Natural killer cell (primary cell): ENCODE data around the gene FBXL15. TPM values are rescaled to one million over a fixed set of nuclear protein-coding genes. Genes with fewer than 3 reads are reported as not detected.

Source experiments
- ATAC-seq, 3 donors: fragments of 150-1000 bp in 2 of 3; fragments of 200-7000 bp in 1 of 3; cut with Tn5 transposase; 1 replicate in 1 of 3; 2 replicates in 2 of 3; pipeline ENCODE4 v1.10.0; 2021; ENCODE audit warnings: mild to moderate bottlenecking in 2 of 3, moderate library complexity in 2 of 3
- DNase-seq, 2 donors: peaks; one replicate each; pipeline versions ENCODE4 v3.0.0 to v3.0.0-alpha.2; 2013 to 2021; ENCODE audit warnings: mixed read lengths in 1 of 2
- H3K27ac ChIP-seq: one replicate; pipeline ENCODE4 v1.5.1; 2013; ENCODE audit warnings: mild to moderate bottlenecking, low read length
- H3K27me3 ChIP-seq: one replicate; pipeline ENCODE4 v1.6.1; 2013; ENCODE audit warnings: low read length; ENCODE audit not compliant: control insufficient read depth, insufficient read depth
- H3K36me3 ChIP-seq: one replicate; pipeline ENCODE4 v1.6.1; 2013; ENCODE audit warnings: low read length; ENCODE audit not compliant: control insufficient read depth, insufficient read depth
- H3K4me1 ChIP-seq: one replicate; pipeline ENCODE4 v1.6.1; 2013; ENCODE audit warnings: low read length; ENCODE audit not compliant: control insufficient read depth, insufficient read depth
- H3K4me3 ChIP-seq: one replicate; pipeline ENCODE4 v1.5.1; 2013; ENCODE audit warnings: low read length
- H3K9me3 ChIP-seq: one replicate; pipeline ENCODE4 v1.6.1; 2013; ENCODE audit warnings: low read length; ENCODE audit not compliant: control insufficient read depth, insufficient read depth
- H3K27ac Mint-ChIP-seq, 2 donors: one replicate each; pipeline ENCODE4 v1.8.0; 2022; ENCODE audit warnings: mild to moderate bottlenecking in 2 of 2, mixed read lengths in 2 of 2, moderate library complexity in 1 of 2
- H3K27me3 Mint-ChIP-seq, 2 donors: one replicate each; pipeline ENCODE4 v1.8.0; 2022; ENCODE audit warnings: low read depth in 2 of 2, mixed read lengths in 2 of 2
- H3K36me3 Mint-ChIP-seq: one replicate; pipeline ENCODE4 v1.8.0; 2022; ENCODE audit warnings: mixed read lengths
- H3K4me1 Mint-ChIP-seq, 2 donors: one replicate each; pipeline ENCODE4 v1.8.0; 2022; ENCODE audit warnings: mixed read lengths in 2 of 2
- H3K4me3 Mint-ChIP-seq: one replicate; pipeline ENCODE4 v1.8.0; 2022; ENCODE audit warnings: mild to moderate bottlenecking, moderate library complexity, mixed read lengths
- H3K9me3 Mint-ChIP-seq, 2 donors: one replicate each; pipeline ENCODE4 v1.8.0; 2022; ENCODE audit warnings: mixed read lengths in 2 of 2
- WGBS: methylation state at CpG from one replicate; pipeline ENCODE4 v1.1.7; 2013; ENCODE audit warnings: missing lambda C conversion rate; ENCODE audit not compliant: insufficient coverage; 5-methylcytosine and 5-hydroxymethylcytosine counted together
- intact Hi-C: fragments of 100-400 bp; cut with micrococcal nuclease; formaldehyde crosslinking; loops from one replicate; pipeline ENCODE4 v1.14.2; 2022
- total RNA-seq, 4 donors: library from RNA; stranded (reverse); fragments of 120-200 nt in 1 of 4; gene quantifications; one replicate each; pipeline versions ENCODE4 v1.2.3 to v1.2.4, GENCODE V29; 2013 to 2022
- TF ChIP-seq, protein P1 (sequence below): fragments of 200-600 bp; IDR thresholded peaks from one replicate; pipeline ENCODE4 v1.8.0; 2022; ENCODE audit warnings: antibody characterized with exemption

FBXL15 gene
- total RNA-seq, 3 donors from 2014 or later (not counting 1 experiment from before 2014, with no cell fraction given), result 15.2 to 17.4 (median 15.5) TPM

DNA sequence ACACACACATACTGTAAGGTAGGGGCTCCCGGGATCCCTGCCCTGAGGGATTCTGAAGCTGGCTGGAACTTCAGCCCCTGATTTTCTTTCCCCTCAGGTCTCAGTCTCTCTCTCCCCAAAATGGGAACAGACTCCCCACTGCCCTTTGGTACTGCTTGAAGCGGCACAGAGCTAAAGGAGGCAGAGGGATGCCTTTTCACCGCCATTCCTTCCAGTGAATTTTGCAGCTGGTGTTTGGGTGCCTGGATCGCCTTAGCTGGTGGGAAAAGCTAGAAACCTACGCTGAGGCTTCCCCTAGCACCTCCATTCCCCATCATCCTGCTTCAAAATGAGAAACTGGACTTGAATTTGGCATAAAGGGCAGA is 14.5 kb downstream of the FBXL15 start:
- H3K4me1 ChIP-seq, result peaks cover 64% of the 10 kb centered on the region

DNA sequence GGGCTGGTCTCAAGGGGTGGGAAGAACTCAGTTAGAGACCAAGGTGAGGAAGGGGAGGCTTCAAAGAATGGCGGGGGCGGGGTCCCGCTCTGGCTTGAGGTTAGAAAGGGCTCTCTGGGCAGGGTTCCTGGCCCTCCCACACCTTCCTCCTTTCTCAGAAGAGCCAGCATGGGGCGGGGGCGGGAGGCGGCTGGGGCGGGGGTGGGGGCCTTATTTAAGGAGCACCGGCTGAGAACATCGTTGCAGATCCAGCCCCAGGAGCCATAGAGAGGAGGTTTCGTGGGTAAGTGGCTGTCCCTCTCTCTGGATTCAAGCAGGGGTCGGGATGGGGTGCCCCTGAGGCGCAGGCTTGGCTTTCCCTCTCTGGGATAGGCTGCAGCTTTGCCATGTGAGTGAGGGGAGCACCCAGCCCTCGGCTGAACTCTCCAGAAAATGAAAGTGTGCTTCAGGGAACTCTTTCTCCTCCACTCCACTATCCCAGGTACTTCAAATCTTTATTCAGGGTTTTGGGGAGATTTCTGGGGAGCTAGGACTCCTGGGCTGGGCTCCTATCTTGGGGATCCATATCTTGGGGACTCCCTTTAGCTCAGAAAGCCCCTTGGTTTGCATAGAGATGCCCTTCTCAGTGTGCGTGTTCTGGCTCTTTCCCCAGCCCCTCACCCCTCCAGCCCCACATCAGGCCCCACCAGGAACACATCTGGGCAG is 15.0 kb downstream of the FBXL15 start:
- Histone ChIP-seq H3K36me3 (no peaks in the 10 kb centered on the region), H3K9me3 (no peaks in the 10 kb centered on the region), H3K27ac (peak overlapping the region; percentile 69), H3K4me1 (peaks cover 64% of the 10 kb centered on the region), H3K27me3 (no peaks in the 10 kb centered on the region), H3K4me3 (peak overlapping the region; percentile 42)
- H3K27me3 Mint-ChIP-seq, result no peaks in the 10 kb centered on the region
- peak overlapping the region; percentile 85 for H3K4me3 Mint-ChIP-seq
- TF ChIP-seq, protein P1, sequence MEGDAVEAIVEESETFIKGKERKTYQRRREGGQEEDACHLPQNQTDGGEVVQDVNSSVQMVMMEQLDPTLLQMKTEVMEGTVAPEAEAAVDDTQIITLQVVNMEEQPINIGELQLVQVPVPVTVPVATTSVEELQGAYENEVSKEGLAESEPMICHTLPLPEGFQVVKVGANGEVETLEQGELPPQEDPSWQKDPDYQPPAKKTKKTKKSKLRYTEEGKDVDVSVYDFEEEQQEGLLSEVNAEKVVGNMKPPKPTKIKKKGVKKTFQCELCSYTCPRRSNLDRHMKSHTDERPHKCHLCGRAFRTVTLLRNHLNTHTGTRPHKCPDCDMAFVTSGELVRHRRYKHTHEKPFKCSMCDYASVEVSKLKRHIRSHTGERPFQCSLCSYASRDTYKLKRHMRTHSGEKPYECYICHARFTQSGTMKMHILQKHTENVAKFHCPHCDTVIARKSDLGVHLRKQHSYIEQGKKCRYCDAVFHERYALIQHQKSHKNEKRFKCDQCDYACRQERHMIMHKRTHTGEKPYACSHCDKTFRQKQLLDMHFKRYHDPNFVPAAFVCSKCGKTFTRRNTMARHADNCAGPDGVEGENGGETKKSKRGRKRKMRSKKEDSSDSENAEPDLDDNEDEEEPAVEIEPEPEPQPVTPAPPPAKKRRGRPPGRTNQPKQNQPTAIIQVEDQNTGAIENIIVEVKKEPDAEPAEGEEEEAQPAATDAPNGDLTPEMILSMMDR, result no peak
- peak in 1 of 2 donors; percentile 49 for DNase-seq
- ATAC-seq, result peak in 2 of 3 donors; percentile 15 to 16
- H3K9me3 Mint-ChIP-seq, result no peaks in the 10 kb centered on the region
- intact Hi-C loops, result no loop called here
- peaks cover 65 to 68% of the 10 kb centered on the region in 2 donors for H3K4me1 Mint-ChIP-seq
- H3K27ac Mint-ChIP-seq, result peak overlapping the region; percentile 87 to 91
- 4% methylated on average over 12 of the region's 14 CpGs for WGBS
- H3K36me3 Mint-ChIP-seq, result no peaks in the 10 kb centered on the region

More for the DNA sequence above, 14.5 kb downstream of the FBXL15 start:
- H3K36me3 ChIP-seq, result no peaks in the 10 kb centered on the region
- DNase-seq (no peak), ATAC-seq (no peak)
- H3K4me3 ChIP-seq, result peak overlapping the region; percentile 42
- TF ChIP-seq, protein P1, result no peak
- no peaks in the 10 kb centered on the region for H3K27me3 ChIP-seq
- Mint-ChIP-seq H3K4me1 (peaks cover 65 to 68% of the 10 kb centered on the region in 2 donors), H3K27ac (peak overlapping the region; percentile 87 to 91), H3K4me3 (peak overlapping the region; percentile 85), H3K36me3 (no peaks in the 10 kb centered on the region), H3K9me3 (no peaks in the 10 kb centered on the region), H3K27me3 (no peaks in the 10 kb centered on the region)
- intact Hi-C loops, result no loop called here
- 44% methylated on average over 4 of the region's 5 CpGs for WGBS
- H3K9me3 ChIP-seq, result no peaks in the 10 kb centered on the region
- peak overlapping the region; percentile 69 for H3K27ac ChIP-seq

DNA sequence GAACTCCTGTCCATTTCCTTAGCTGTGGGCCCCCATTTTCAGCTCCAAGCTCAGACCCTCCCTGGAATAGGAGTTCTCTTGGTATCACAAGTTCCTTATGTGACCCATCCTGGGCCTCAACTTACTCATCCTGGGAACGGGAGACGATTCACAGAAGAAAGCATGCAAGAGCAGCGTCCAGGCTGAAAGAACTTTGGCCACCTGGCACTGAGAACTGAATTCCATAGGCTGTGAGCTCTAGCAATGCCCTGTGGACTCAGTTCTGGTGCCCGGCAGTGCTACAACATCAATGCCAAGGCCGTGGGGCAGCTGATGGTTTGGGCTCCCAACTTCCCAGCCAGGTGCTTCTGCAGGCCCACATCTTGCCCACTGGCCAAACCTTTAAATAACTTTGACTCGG is 15.7 kb downstream of the FBXL15 start:
- Mint-ChIP-seq H3K36me3 (no peaks in the 10 kb centered on the region), H3K4me1 (peaks cover 65 to 68% of the 10 kb centered on the region in 2 donors), H3K9me3 (no peaks in the 10 kb centered on the region), H3K27ac (peak overlapping the region; percentile 87 to 91), H3K27me3 (no peaks in the 10 kb centered on the region), H3K4me3 (peak overlapping the region; percentile 85)
- H3K27ac ChIP-seq, result peak overlapping the region; percentile 65
- ATAC-seq (no peak), DNase-seq (no peak)
- H3K9me3 ChIP-seq, result no peaks in the 10 kb centered on the region
- peak overlapping the region; percentile 42 for H3K4me3 ChIP-seq
- H3K36me3 ChIP-seq, result no peaks in the 10 kb centered on the region
- 67% methylated on average over 6 of the region's 6 CpGs for WGBS
- H3K4me1 ChIP-seq, result peaks cover 64% of the 10 kb centered on the region
- TF ChIP-seq, protein P1, result no peak
- H3K27me3 ChIP-seq, result no peaks in the 10 kb centered on the region
- intact Hi-C loops, result no loop called here
